ENCODE measurements around the gene ROBO2.

- no peak for TF ChIP-seq BHLHE40 (IDR thresholded peaks at IDR 0.05; ENCODE audit: borderline replicate concordance)
- no peak for TF ChIP-seq SP1 (IDR thresholded peaks at IDR 0.05)
- no peak for TF ChIP-seq ELF4 (IDR thresholded peaks at IDR 0.05)
- TF ChIP-seq FOXK2 (IDR thresholded peaks at IDR 0.05), result no peak
- TF ChIP-seq HDGF (IDR thresholded peaks at IDR 0.05; ENCODE audit: borderline replicate concordance), result no peak
- TF ChIP-seq TARDBP (IDR thresholded peaks at IDR 0.05), result no peak
- TF ChIP-seq ARNT (IDR thresholded peaks at IDR 0.05), result no peak
- TF ChIP-seq FOXA1 (IDR thresholded peaks at IDR 0.05), result no peak
These were observed 211.2 kb downstream of the ROBO2 start for GRCh38 chr3:77251136-77251535.

Data from HEK293T (cell line).